ENCODE results near the gene SBF1. TPM values are rescaled to one million over a fixed set of nuclear protein-coding genes. Genes with fewer than 3 reads are reported as not detected.

The SBF1 gene
- total and polyA plus RNA-seq, 2 of the 13 experiments (the other 11 are each of a cell fraction or from before 2014, with no cell fraction given) = 31.7 to 40.9 TPM

GRCh38 chr22:50507991-50508884 lies 33.4 kb upstream of the SBF1 start, which contains the start of gene NCAPH2 (continued):
- TF ChIP-seq ZNF710 (CRISPR knock-in tag; IDR thresholded peaks at IDR 0.05; ENCODE audit: borderline replicate concordance) (no peak), ZNF660 (CRISPR knock-in tag; IDR thresholded peaks at IDR 0.05; ENCODE audit: borderline replicate concordance, low read depth) (no peak), ARID4A (CRISPR knock-in tag; IDR thresholded peaks at IDR 0.05; ENCODE audit: borderline replicate concordance) (peak; percentile 84), ARNTL (CRISPR knock-in tag; IDR thresholded peaks at IDR 0.05) (no peak), ZXDC (CRISPR knock-in tag; IDR thresholded peaks at IDR 0.05) (no peak), ATF7 (IDR thresholded peaks at IDR 0.05) (peak; percentile 83), ATF7 (CRISPR knock-in tag; IDR thresholded peaks at IDR 0.05) (no peak; the same call in 1 of the 2 replicates), MXI1 (IDR thresholded peaks at IDR 0.05; ENCODE audit: borderline replicate concordance, low read depth, low read length) (peak; percentile 86; the same call in 1 of the 3 replicates), SUZ12 (IDR thresholded peaks at IDR 0.05; ENCODE audit: low read depth, low read length) (no peak), PHF8 (CRISPR knock-in tag; IDR thresholded peaks at IDR 0.05) (peak; percentile 83), ZSCAN21 (CRISPR knock-in tag; IDR thresholded peaks at IDR 0.05; ENCODE audit: borderline replicate concordance) (no peak), ZNF790 (CRISPR knock-in tag; IDR thresholded peaks at IDR 0.05; ENCODE audit: borderline replicate concordance) (no peak), THAP8 (CRISPR knock-in tag; IDR thresholded peaks at IDR 0.05; ENCODE audit: borderline replicate concordance) (no peak), ZBTB7A (CRISPR knock-in tag; IDR thresholded peaks at IDR 0.05) (peak; percentile 76), SKIL (CRISPR knock-in tag; IDR thresholded peaks at IDR 0.05; ENCODE audit: borderline replicate concordance) (no peak), JUND (CRISPR knock-in tag; IDR thresholded peaks at IDR 0.05) (peak; percentile 64; the same call in 1 of the 2 replicates)

Data from HepG2 (cell line).